Measurements from ENCODE around the gene RHPN2. TPM values are rescaled to one million over a fixed set of nuclear protein-coding genes. Genes with fewer than 3 reads are reported as not detected.

Gene RHPN2

GRCh38 chr19:32928806-32929205 lies 135.9 kb downstream of the RHPN2 start:
- H2AFZ ChIP-seq (ENCODE audit: low read length): no peak overlapping the region
- H3K27ac ChIP-seq (replicated peaks; ENCODE audit: low read length): no peak overlapping the region
- no CpG with 5 or more reads among the region's 2 CpGs for whole genome bisulfite sequencing, 2 donors (ENCODE audit: extremely low coverage in 2 of 2, insufficient read length in 2 of 2, insufficient replicate concordance in 1 of 2)
- H2BK15ac ChIP-seq (ENCODE audit: low read length): no peak overlapping the region
- no peak overlapping the region for H3K4me2 ChIP-seq (ENCODE audit: insufficient read depth, low read length, poor library complexity, severe bottlenecking)
- H2AK5ac ChIP-seq (ENCODE audit: low read depth, low read length): no peak overlapping the region
- DNase-seq (ENCODE audit: low spot score): no peak
- no peak overlapping the region for H4K91ac ChIP-seq (ENCODE audit: low read depth, low read length, poor library complexity)
- no peak overlapping the region for H3K4ac ChIP-seq (ENCODE audit: low read length)
- H3K14ac ChIP-seq (ENCODE audit: low read length): no peak overlapping the region
- no peak overlapping the region for H2BK5ac ChIP-seq (ENCODE audit: low read length)
- H4K8ac ChIP-seq (ENCODE audit: low read depth, low read length): no peak overlapping the region
- H3K23ac ChIP-seq (ENCODE audit: low read depth, low read length, poor library complexity): no peak overlapping the region
- H3K9ac ChIP-seq (ENCODE audit: low read depth, low read length, poor library complexity): no peak overlapping the region
- no peaks in the 10 kb centered on the region for H3K79me1 ChIP-seq (ENCODE audit: low read depth, low read length)
- H3K9me3 ChIP-seq (replicated peaks in 1 of 2; ENCODE audit: control insufficient read depth in 2 of 2, insufficient read depth in 1 of 2, low read depth in 1 of 2, low read length in 2 of 2): peaks cover under 1 to 6% of the 10 kb centered on the region in 2 donors
- no peak overlapping the region for H3K4me3 ChIP-seq (ENCODE audit: low read length in 2 of 2)
- peaks cover 19 to 81% of the 10 kb centered on the region in 2 donors for H3K36me3 ChIP-seq (replicated peaks in 1 of 2; ENCODE audit: control insufficient read depth in 2 of 2, insufficient read depth in 2 of 2, low read length in 2 of 2)
- no peaks in the 10 kb centered on the region for H3K27me3 ChIP-seq (ENCODE audit: control insufficient read depth in 3 of 3, insufficient read depth in 3 of 3, low read depth in 1 of 3, low read length in 3 of 3)
- H3K18ac ChIP-seq (ENCODE audit: low read length): no peak overlapping the region
- H2BK12ac ChIP-seq (ENCODE audit: low read length): no peak overlapping the region
- H2BK120ac ChIP-seq (ENCODE audit: low read depth, low read length): no peak overlapping the region
- H3K4me1 ChIP-seq (ENCODE audit: control insufficient read depth in 2 of 2, insufficient read depth in 1 of 2, low read depth in 1 of 2, low read length in 2 of 2): no peaks in the 10 kb centered on the region

Small RNAs within 50 kb of the gene (small RNA-seq; reads per million reads assigned to genes)
- gene AC008521.1 (ENCODE audit: insufficient read depth) (not detected), gene AC008521.2 (ENCODE audit: insufficient read depth) (not detected)
